K562 treated with DMSO at 1 percent for 12 hours (cell line): ENCODE results near the gene BCL6. TPM values are rescaled to one million over a fixed set of nuclear protein-coding genes. Genes with fewer than 3 reads are reported as not detected.

Experiments used
- total RNA-seq: library from RNA; unstranded; fragments of 300-600 nt; gene quantifications from 2 replicates; pipeline ENCODE4 v1.2.3, GENCODE V29; 2022; ENCODE audit not compliant: insufficient read depth

BCL6 gene
- total RNA-seq: 2.1 and 14.0 TPM in 2 replicates

DNA sequence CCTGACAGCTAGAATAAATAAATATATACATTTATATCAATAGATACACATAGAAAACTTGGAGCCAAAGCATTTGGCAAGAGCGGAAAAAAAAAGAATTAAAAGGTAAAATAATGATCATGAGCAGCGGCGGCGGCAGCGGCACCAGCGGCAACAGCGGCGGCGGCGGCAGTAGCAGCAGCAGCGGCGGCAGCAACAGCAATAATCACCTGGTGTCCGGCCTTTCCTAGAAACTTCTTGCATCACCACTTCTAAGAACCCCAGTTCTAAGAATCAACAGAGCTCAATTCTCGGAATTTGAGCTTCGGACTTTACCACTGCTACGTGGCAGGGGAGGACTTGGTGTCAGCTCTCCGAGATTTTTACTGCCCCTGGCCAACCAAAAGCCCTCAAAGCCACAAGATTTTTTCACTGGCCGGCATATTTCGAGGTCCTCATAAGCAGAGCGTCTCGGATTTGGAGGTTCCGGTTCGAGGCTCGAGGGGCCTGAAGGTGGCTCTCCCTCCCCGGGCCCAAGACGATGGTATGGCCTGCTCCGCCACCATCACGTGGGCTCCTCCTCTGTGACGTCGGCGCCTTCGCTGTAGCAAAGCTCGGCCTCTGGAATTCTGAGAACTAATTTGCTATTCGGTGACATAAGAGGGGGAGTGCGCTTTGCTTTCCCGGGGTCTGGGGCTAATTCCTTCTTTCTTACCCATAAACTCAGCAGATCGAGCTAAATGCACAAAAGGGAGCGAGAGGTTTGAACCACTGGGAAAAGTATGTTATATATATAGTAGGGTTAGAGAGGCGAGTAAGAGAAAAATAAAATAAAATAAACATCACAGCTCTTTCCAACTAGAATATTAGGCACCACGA lies at the start of gene BCL6:
TSS of gene BCL6 (minus strand) at position 268 of the 858 bp plus-strand sequence. CDS start 11,775 bp downstream, outside the sequence.

DNA sequence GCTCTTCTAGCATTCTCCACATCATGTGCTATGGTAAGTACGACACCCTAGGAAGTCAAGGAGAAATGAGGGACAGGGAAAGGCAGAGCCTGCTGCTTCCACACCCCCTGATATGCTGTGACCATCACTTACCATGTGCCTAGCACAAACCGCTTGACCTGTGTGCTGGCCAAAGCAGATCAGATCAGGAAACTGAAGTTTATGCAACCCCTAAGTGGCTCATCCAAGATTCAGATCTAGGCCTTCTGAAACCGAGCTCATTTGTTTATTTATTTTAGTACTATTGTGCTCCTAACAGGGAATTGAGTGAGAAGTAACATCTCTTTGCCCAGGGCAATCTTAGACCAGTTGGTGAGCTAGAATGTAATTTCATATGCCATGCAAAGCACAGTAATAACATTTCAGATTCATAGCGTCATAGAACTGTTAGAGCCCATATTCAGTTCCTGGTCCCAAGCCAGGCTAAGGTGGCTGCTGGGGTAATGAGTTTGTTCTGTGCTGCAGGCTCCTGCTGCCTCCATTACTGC lies 42.7 kb downstream of the BCL6 start, which contains the start of gene RTP2:
TSS of gene RTP2 (minus strand) at position 51 of the 527 bp plus-strand sequence. CDS start 429 bp downstream, outside the sequence.

Other genes starting within 250 kb of the BCL6 start
- not detected in 2 replicates for gene SST, start 75.1 kb downstream of the BCL6 start, total RNA-seq
- not detected in 2 replicates for gene RTP2, start 42.9 kb downstream of the BCL6 start, total RNA-seq